Lower lobe of right lung (tissue), 2 donors: ENCODE data around the gene OR8B4. TPM values are rescaled to one million over a fixed set of nuclear protein-coding genes. Genes with fewer than 3 reads are reported as not detected.
"Not testable (repeated sequence)": the region's sequence is repeated elsewhere in the genome, so short reads cannot be mapped to it uniquely, and the experiment has no call there.

Experiments used
- ATAC-seq, 2 donors: fragments of 200-7000 bp; cut with Tn5 transposase; one replicate each; pipeline ENCODE4 v1.9.1; 2020 to 2022; ENCODE audit warnings: mild to moderate bottlenecking in 2 of 2, moderate library complexity in 2 of 2
- DNase-seq: peaks from one replicate; pipeline ENCODE4 v3.0.0-alpha.2; 2020
- H3K27ac ChIP-seq: fragments of 200-600 bp; one replicate; pipeline ENCODE4 v1.8.0; 2022
- H3K27me3 ChIP-seq: fragments of 200-600 bp; one replicate; pipeline ENCODE4 v1.8.0; 2022; ENCODE audit warnings: low read depth
- H3K36me3 ChIP-seq: fragments of 200-600 bp; one replicate; pipeline ENCODE4 v1.8.0; 2022; ENCODE audit warnings: mild to moderate bottlenecking
- H3K4me1 ChIP-seq: fragments of 200-600 bp; one replicate; pipeline ENCODE4 v1.8.0; 2022
- H3K4me3 ChIP-seq: fragments of 200-600 bp; one replicate; pipeline ENCODE4 v1.8.0; 2022; ENCODE audit warnings: mild to moderate bottlenecking
- H3K9me3 ChIP-seq: fragments of 200-600 bp; one replicate; pipeline ENCODE4 v1.8.0; 2022
- intact Hi-C: fragments of 100-400 bp; cut with DNase I; formaldehyde crosslinking; loops from one replicate; pipeline ENCODE4 v1.11.0; 2022
- total RNA-seq: library from RNA; stranded (reverse); fragmentation: NEBNext Ultra II Directional; extraction: Animal tissue kit (Norgen Biotek cat#: 25700); gene quantifications from one replicate; pipeline ENCODE4 v1.2.1, GENCODE V29; 2021
- TF ChIP-seq, protein P1 (sequence below): fragments of 200-600 bp; IDR thresholded peaks from one replicate; pipeline ENCODE4 v1.8.0; 2022; ENCODE audit warnings: antibody characterized with exemption, mild to moderate bottlenecking
- donor health status: DM: no; HTN: yes; CAD: no; lungs with severe emphysema.

Gene OR8B4
- total RNA-seq, 1 donor from 2014 or later = not detected

DNA sequence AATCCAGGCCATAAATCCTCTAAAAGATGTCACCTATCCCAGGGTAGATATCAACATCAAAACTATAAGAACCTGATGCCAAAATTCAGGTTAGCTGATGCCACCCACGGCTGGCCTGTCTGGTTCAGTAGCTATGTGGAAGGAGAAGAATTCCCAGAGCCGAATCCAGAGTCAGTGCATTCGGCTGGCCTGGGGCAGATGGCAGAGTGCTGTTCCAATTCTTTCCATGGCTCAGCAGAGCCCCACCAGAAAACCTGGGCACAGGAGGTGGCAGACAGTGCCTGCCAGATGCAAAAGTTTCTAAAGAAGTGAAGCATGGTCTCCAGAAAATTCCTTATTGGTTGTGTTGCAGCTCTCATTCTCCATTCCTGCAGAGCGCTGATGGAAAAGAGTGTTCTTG lies 40.7 kb upstream of the OR8B4 start:
- no peak overlapping the region for H3K27ac ChIP-seq
- TF ChIP-seq, protein P1, sequence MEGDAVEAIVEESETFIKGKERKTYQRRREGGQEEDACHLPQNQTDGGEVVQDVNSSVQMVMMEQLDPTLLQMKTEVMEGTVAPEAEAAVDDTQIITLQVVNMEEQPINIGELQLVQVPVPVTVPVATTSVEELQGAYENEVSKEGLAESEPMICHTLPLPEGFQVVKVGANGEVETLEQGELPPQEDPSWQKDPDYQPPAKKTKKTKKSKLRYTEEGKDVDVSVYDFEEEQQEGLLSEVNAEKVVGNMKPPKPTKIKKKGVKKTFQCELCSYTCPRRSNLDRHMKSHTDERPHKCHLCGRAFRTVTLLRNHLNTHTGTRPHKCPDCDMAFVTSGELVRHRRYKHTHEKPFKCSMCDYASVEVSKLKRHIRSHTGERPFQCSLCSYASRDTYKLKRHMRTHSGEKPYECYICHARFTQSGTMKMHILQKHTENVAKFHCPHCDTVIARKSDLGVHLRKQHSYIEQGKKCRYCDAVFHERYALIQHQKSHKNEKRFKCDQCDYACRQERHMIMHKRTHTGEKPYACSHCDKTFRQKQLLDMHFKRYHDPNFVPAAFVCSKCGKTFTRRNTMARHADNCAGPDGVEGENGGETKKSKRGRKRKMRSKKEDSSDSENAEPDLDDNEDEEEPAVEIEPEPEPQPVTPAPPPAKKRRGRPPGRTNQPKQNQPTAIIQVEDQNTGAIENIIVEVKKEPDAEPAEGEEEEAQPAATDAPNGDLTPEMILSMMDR = no peak
- intact Hi-C loops = no loop called here
- no peak for ATAC-seq
- H3K9me3 ChIP-seq = no peaks in the 10 kb centered on the region
- H3K36me3 ChIP-seq = no peaks in the 10 kb centered on the region
- H3K4me3 ChIP-seq = no peak overlapping the region
- DNase-seq = no peak
- no peaks in the 10 kb centered on the region for H3K4me1 ChIP-seq
- no peaks in the 10 kb centered on the region for H3K27me3 ChIP-seq

DNA sequence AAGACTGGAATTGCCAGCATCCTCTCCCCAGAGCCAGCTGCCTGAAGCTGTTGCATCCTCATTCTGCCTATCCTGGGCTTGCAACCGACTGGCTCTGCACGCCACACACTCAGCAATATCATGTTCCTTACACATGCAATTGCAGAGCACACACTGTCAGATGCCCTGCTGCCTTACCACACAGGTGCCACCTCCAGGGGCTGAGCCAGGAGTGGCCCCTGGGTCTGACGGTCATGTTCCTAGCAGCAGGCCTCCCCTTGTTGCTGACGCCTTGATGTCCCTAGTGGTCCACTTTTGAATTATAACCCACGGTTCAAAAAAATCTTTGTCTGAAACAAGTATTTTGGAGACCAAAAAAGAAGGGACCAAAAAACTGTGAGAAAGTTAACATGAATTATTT lies 39.3 kb upstream of the OR8B4 start:
- no peak for ATAC-seq
- TF ChIP-seq, protein P1 = no peak
- Histone ChIP-seq H3K9me3 (no peaks in the 10 kb centered on the region), H3K4me3 (no peak overlapping the region), H3K27me3 (no peaks in the 10 kb centered on the region), H3K4me1 (no peaks in the 10 kb centered on the region), H3K27ac (no peak overlapping the region), H3K36me3 (no peaks in the 10 kb centered on the region)
- intact Hi-C loops = no loop called here
- no peak for DNase-seq

DNA sequence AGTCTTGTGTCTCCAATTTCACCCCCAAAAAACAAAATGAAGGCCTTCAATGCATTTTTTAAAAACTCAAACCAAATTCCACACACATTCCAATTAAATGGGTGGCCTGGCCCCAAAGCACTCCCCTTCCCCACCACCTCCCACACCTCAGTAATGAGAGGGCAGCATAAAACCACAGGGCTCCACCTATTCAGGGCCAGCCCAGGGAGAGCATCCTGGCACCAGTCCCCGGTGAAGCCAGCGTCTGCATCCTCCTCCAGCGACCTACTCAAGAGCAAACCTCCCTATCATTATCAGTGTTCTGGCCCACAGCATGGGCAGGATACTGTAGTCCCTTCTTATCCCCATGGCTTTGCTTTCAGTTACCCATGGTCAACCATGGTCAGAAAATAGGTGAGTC lies 38.7 kb upstream of the OR8B4 start:
- intact Hi-C loops = no loop called here
- no peaks in the 10 kb centered on the region for H3K4me1 ChIP-seq
- ATAC-seq (no peak), DNase-seq (no peak)
- no peaks in the 10 kb centered on the region for H3K9me3 ChIP-seq
- H3K27me3 ChIP-seq = no peaks in the 10 kb centered on the region
- no peaks in the 10 kb centered on the region for H3K36me3 ChIP-seq
- TF ChIP-seq, protein P1 = no peak
- H3K27ac ChIP-seq = no peak overlapping the region
- no peak overlapping the region for H3K4me3 ChIP-seq

DNA sequence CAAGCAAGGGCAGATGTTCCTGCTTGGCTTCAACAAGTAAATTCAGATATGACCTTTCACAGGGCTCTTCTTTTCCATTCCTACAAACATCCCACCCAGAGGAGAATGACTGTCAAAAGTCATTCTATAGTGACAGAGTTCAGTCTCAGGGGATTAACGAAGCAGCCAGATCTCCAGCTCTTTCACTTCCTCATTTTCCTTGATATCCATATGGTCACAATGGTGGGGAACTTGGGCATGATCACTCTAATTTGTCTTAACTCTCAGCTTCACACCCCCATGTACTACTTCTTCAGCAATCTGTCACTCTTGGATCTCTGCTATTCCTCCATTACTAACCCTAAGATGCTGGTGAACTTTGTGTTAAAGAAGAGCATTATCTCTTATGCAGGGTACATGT lies 35.8 kb upstream of the OR8B4 start:
- intact Hi-C loops = no loop called here
- DNase-seq (no peak), ATAC-seq (no peak)
- Histone ChIP-seq H3K9me3 (no peaks in the 10 kb centered on the region), H3K4me3 (no peak overlapping the region), H3K4me1 (no peaks in the 10 kb centered on the region), H3K27me3 (no peaks in the 10 kb centered on the region), H3K36me3 (no peaks in the 10 kb centered on the region), H3K27ac (no peak overlapping the region)
- TF ChIP-seq, protein P1 = no peak

DNA sequence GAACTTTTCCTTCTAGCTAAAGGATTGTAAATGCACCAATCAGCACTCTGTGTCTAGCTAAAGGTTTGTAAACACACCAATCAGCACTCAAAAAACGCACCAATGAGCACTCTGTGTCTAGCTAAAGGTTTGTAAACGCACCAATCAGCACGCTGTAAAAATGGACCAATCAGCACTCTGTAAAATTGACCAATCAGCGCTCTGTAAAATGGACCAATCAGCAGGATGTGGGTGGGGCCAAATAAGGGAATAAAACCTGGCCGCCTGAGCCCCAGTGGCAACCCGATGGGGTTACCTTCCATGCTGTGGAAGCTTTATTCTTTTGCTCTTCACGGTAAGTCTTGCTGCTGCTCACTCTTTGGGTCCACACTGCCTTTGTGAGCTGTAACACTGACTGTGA lies 34.7 kb upstream of the OR8B4 start:
- H3K9me3 ChIP-seq, intact Hi-C loops, H3K4me3 ChIP-seq, H3K27ac ChIP-seq, H3K27me3 ChIP-seq, H3K36me3 ChIP-seq, H3K4me1 ChIP-seq, ATAC-seq, DNase-seq: not testable (repeated sequence)

DNA sequence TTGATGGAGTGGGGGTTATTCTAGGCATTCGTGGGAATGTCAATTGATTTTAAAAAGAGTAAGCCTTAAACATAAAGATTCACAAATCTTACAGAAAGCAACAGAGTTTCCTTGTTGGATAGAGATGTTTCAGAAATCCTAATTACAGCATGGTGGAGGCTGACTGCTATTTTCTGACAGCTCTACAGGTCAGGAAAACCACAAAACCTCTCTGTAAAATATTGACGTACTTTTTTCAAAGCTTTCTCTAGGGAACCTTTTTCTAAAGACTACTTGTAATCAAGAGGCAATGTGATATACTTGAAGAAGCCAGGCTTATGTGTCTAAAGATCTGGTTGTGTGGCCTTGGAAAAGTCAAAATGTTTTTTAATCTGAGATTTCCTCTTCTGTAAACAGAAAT lies 29.9 kb upstream of the OR8B4 start:
- intact Hi-C loops = no loop called here
- ATAC-seq = no peak
- TF ChIP-seq, protein P1 = no peak
- H3K4me3 ChIP-seq = no peak overlapping the region
- no peaks in the 10 kb centered on the region for H3K4me1 ChIP-seq
- no peaks in the 10 kb centered on the region for H3K9me3 ChIP-seq
- H3K36me3 ChIP-seq = no peaks in the 10 kb centered on the region
- no peaks in the 10 kb centered on the region for H3K27me3 ChIP-seq
- no peak overlapping the region for H3K27ac ChIP-seq
- DNase-seq = no peak
